Ovary (tissue), 3 donors: ENCODE data around the gene ZNF354C.
"Not testable (repeated sequence)": the region's sequence is repeated elsewhere in the genome, so short reads cannot be mapped to it uniquely, and the experiment has no call there.

Source experiments
- CTCF ChIP-seq, 3 donors: fragments of 450-650 bp in 2 of 3; fragments of 200-600 bp in 1 of 3; IDR thresholded peaks; one replicate each; pipeline versions ENCODE4 v1.5.1 to v1.8.0; 2016 to 2022; ENCODE audit warnings: antibody characterized with exemption in 3 of 3, mild to moderate bottlenecking in 1 of 3
- EP300 ChIP-seq: sonication (generic); formaldehyde crosslinking; IDR thresholded peaks from one replicate; pipeline ENCODE4 v1.6.1; 2017; ENCODE audit warnings: antibody characterized with exemption
- POLR2A ChIP-seq: fragments of 450-650 bp; IDR thresholded peaks from one replicate; pipeline ENCODE4 v1.6.1; 2017; ENCODE audit warnings: antibody characterized with exemption, mild to moderate bottlenecking, moderate library complexity
- donor health status: DM: no; HTN: no; CAD: no.

- TF ChIP-seq CTCF (IDR thresholded peaks at IDR 0.05); POLR2A; EP300: not testable (repeated sequence)
Measured at GRCh38 chr5:179101282-179101681, 41.1 kb downstream of the ZNF354C start.
